GM12878 (cell line): ENCODE results near the gene LRIG3. TPM values are rescaled to one million over a fixed set of nuclear protein-coding genes. Genes with fewer than 3 reads are reported as not detected.

Source experiments
- ATAC-seq: fragments of 200-7000 bp; cut with Tn5 transposase; 3 replicates; pipeline ENCODE4 v1.9.1; 2020; ENCODE audit warnings: mild to moderate bottlenecking, moderate library complexity
- BruUV-seq: library from RNA; stranded (reverse); fragments of 400-500 nt; replicated peaks from 2 replicates; lab custom pipeline; 2021; lab: Mats Ljungman, UMichigan
- CTCF ChIA-PET: fragments of 300-600 bp; sonication (Branson Sonifier 250); formaldehyde crosslinking; extraction: SDS; loops from one replicate; lab custom pipeline; 2021; ENCODE audit warnings: inconsistent platforms; lab: Yijun Ruan, JAX
- POLR2A ChIA-PET: fragments of 350-600 bp; formaldehyde crosslinking; extraction: SDS; loops from one replicate; lab custom pipeline; 2021; ENCODE audit warnings: inconsistent platforms; lab: Charles Lee
- RAD21 ChIA-PET: fragments of 300-600 bp; sonication (Branson Sonifier 250); formaldehyde crosslinking; loops from one replicate; lab custom pipeline; 2023; ENCODE audit warnings: antibody characterized with exemption; ENCODE audit not compliant: unreplicated experiment; lab: Charles Lee
- SMC1A ChIA-PET: fragments of 300-600 bp; sonication (Branson Sonifier 250); formaldehyde crosslinking; loops from one replicate; lab custom pipeline; 2023; ENCODE audit not compliant: unreplicated experiment, uncharacterized antibody; lab: Charles Lee
- DNase-seq: peaks from one replicate; pipeline ENCODE4 v3.0.0-alpha.2; 2011; ENCODE audit warnings: low read depth, low spot score
- FAIRE-seq: peaks from 3 replicates; lab custom pipeline; 2011; peaks lifted over from hg19 to GRCh38; lab: Jason Lieb, UNC
- H2AFZ ChIP-seq: 2 replicates; pipeline ENCODE4 v1.6.0; 2011; ENCODE audit warnings: low read depth, low read length, control low read depth; ENCODE audit not compliant: control insufficient read depth
- H3K27ac ChIP-seq: 2 replicates; pipeline ENCODE4 v1.5.1; 2011; ENCODE audit warnings: control low read depth; ENCODE audit not compliant: control insufficient read depth, insufficient read depth
- H3K27me3 ChIP-seq, 2 experiments: replicated peaks in 1 of 2; 2 replicates each; pipeline versions ENCODE4 v1.6.0 to v1.6.1; 2011; ENCODE audit warnings: low read length in 1 of 2; ENCODE audit not compliant: control insufficient read depth in 2 of 2, insufficient read depth in 2 of 2
- H3K36me3 ChIP-seq, 2 experiments: 2 replicates each; pipeline ENCODE4 v1.5.1; 2011; ENCODE audit warnings: low read length in 1 of 2; ENCODE audit not compliant: control insufficient read depth in 2 of 2, insufficient read depth in 2 of 2
- H3K4me1 ChIP-seq: 2 replicates; pipeline ENCODE4 v1.6.1; 2011; ENCODE audit warnings: mild to moderate bottlenecking, low read length, moderate library complexity, mixed read lengths; ENCODE audit not compliant: control insufficient read depth, insufficient read depth
- H3K4me2 ChIP-seq: 2 replicates; pipeline ENCODE4 v1.6.0; 2011; ENCODE audit warnings: control low read depth; ENCODE audit not compliant: control insufficient read depth, insufficient read depth
- H3K4me3 ChIP-seq: fragments of 200-600 bp; sonication (generic); 2 replicates; pipeline ENCODE4 v1.5.1; 2016
- H3K79me2 ChIP-seq: 2 replicates; pipeline ENCODE4 v1.6.0; 2011; ENCODE audit warnings: low read length; ENCODE audit not compliant: control insufficient read depth, insufficient read depth
- H3K9ac ChIP-seq: 2 replicates; pipeline ENCODE4 v1.8.0; 2011; ENCODE audit warnings: low read length, control low read depth, mixed read lengths; ENCODE audit not compliant: control insufficient read depth, insufficient read depth
- H3K9me3 ChIP-seq: replicated peaks from 3 replicates; pipeline ENCODE4 v1.5.1; 2011; ENCODE audit warnings: mild to moderate bottlenecking, low read length; ENCODE audit not compliant: control insufficient read depth, insufficient read depth
- H4K20me1 ChIP-seq: 2 replicates; pipeline ENCODE4 v1.6.0; 2011; ENCODE audit not compliant: control insufficient read depth, insufficient read depth
- BACH1 ChIP-seq: fragments of 450-650 bp; IDR thresholded peaks from 2 replicates; pipeline ENCODE4 v1.6.1; 2017; ENCODE audit warnings: mild to moderate bottlenecking, borderline replicate concordance
- CHD4 ChIP-seq: fragments of 200-600 bp; sonication (generic); IDR thresholded peaks from 2 replicates; pipeline ENCODE4 v1.6.1; 2016; ENCODE audit warnings: mild to moderate bottlenecking
- E4F1 ChIP-seq: fragments of 450-650 bp; IDR thresholded peaks from 2 replicates; pipeline ENCODE4 v1.6.1; 2018; ENCODE audit warnings: borderline replicate concordance, mild to moderate bottlenecking; ENCODE audit not compliant: partially characterized antibody
- EED ChIP-seq: sonication (generic); IDR thresholded peaks from 2 replicates; pipeline ENCODE4 v1.6.1; 2016; ENCODE audit warnings: antibody characterized with exemption, low read depth
- NFYA ChIP-seq: IDR thresholded peaks from 2 replicates; pipeline ENCODE4 v1.6.1; 2011; ENCODE audit warnings: low read depth, mild to moderate bottlenecking, low read length, improper control_type of control experiment, borderline replicate concordance
- NR2C2 ChIP-seq: IDR thresholded peaks from 2 replicates; pipeline ENCODE4 v1.6.1; 2011; ENCODE audit warnings: borderline replicate concordance, low read depth; ENCODE audit not compliant: control insufficient read depth, insufficient read length
- PBX3 ChIP-seq: IDR thresholded peaks from 2 replicates; pipeline ENCODE4 v1.6.1; 2011; ENCODE audit warnings: mild to moderate bottlenecking, low read depth, low read length, moderate library complexity; ENCODE audit not compliant: insufficient replicate concordance
- RUNX3 ChIP-seq: IDR thresholded peaks from 2 replicates; pipeline ENCODE4 v1.6.1; 2012; ENCODE audit warnings: low read length, inconsistent platforms
- SPI1 ChIP-seq: IDR thresholded peaks from 2 replicates; pipeline ENCODE4 v1.6.1; 2011; ENCODE audit warnings: low read depth, mild to moderate bottlenecking, low read length, moderate library complexity, borderline replicate concordance; ENCODE audit not compliant: insufficient read depth
- TCF7 ChIP-seq: IDR thresholded peaks from 2 replicates; pipeline ENCODE4 v1.6.1; 2014; ENCODE audit warnings: antibody characterized with exemption, borderline replicate concordance
- ZNF384 ChIP-seq: IDR thresholded peaks from 2 replicates; pipeline ENCODE4 v1.6.1; 2012; ENCODE audit warnings: low read depth, mild to moderate bottlenecking, low read length, improper control_type of control experiment, borderline replicate concordance
- WGBS: methylation state at CpG from one replicate; pipeline ENCODE4 v1.1.6; 2016; ENCODE audit warnings: low lambda C conversion rate; ENCODE audit not compliant: insufficient replicate concordance, insufficient coverage; ENCODE audit errors: missing lambda C conversion rate; 5-methylcytosine and 5-hydroxymethylcytosine counted together
- in situ Hi-C: fragments of 300-500 bp; cut with MboI; formaldehyde crosslinking; loops from 9 replicates; pipeline ENCODE4 v1.14.3; 2018; ENCODE audit warnings: mixed read lengths
- intact Hi-C: fragments of 100-400 bp; cut with micrococcal nuclease; formaldehyde crosslinking; loops from one replicate; pipeline ENCODE4 v1.14.2; 2022; ENCODE audit not compliant: unreplicated experiment
- polyA plus RNA-seq, 11 experiments: library from polyadenylated mRNA; depleted of rRNA in 4 of 11; unstranded in 6 of 11; stranded (reverse) in 5 of 11; fragments of >200 nt; fragmentation: Nextera tagmentation in 4 of 11; fragmentation: Illumina TruSeq in 1 of 11; extraction: Ambion mirVana in 4 of 11; extraction: Trizol in 1 of 11; gene quantifications; 1 replicate in 1 of 11; 2 replicates in 10 of 11; pipeline versions ENCODE4 v1.2.1 to v1.2.3, GENCODE V29; 2011 to 2016; ENCODE audit warnings: inconsistent platforms in 2 of 11, missing spikeins in 2 of 11, low read depth in 1 of 11
- total RNA-seq, 4 experiments: library from RNA; depleted of rRNA in 3 of 4; stranded (reverse); fragments of >200 nt in 3 of 4; fragmentation: Illumina TruSeq in 1 of 4; extraction: Trizol in 1 of 4; gene quantifications; 2 replicates each; pipeline versions ENCODE4 v1.2.1 to v1.2.3, GENCODE V29; 2013 to 2021

The LRIG3 gene
- total and polyA plus RNA-seq, 10 of the 15 experiments (the other 5 are each of a cell fraction or from before 2014, with no cell fraction given): 0.95 to 8.5 (median 5.0) TPM

GRCh38 chr12:58873496-58873895 is 46.8 kb downstream of the LRIG3 start:
- 32% methylated on average over 5 of the region's 5 CpGs for WGBS
- no TSS peak for BruUV-seq
- POLR2A ChIA-PET: no interaction called here
- RAD21 ChIA-PET: no interaction called here
- Histone ChIP-seq H3K36me3 (no peaks in the 10 kb centered on the region; a peak in 2 of 4 replicates), H2AFZ (no peak overlapping the region), H3K4me2 (no peak overlapping the region), H3K4me1 (no peaks in the 10 kb centered on the region)
- FAIRE-seq: no peak
- no peak for TF ChIP-seq PBX3
- no peak for TF ChIP-seq NR2C2
- no peak for TF ChIP-seq EED
- TF ChIP-seq CHD4: no peak
- TF ChIP-seq NFYA: no peak
- no peak for TF ChIP-seq SPI1
- no peak for TF ChIP-seq TCF7
- no peak for TF ChIP-seq ZNF384
- no peak for TF ChIP-seq RUNX3
- TF ChIP-seq E4F1: no peak
- TF ChIP-seq BACH1: no peak
- TF ChIP-seq, all 136 proteins: peak for 0
- no peaks in the 10 kb centered on the region for H3K79me2 ChIP-seq
- no peak overlapping the region for H3K27ac ChIP-seq
- ATAC-seq: no peak
- no peaks in the 10 kb centered on the region for H3K27me3 ChIP-seq
- intact Hi-C loops (no loop called here), in situ Hi-C loops (no loop called here)
- H3K4me3 ChIP-seq: no peak overlapping the region
- CTCF ChIA-PET: interaction anchor here (1.0 kb wide), 1 partner anchor 333 kb away, joined by 3 read pairs; no protein-coding TSS in a partner anchor
- H3K9ac ChIP-seq: no peak overlapping the region
- DNase-seq: no peak
- no peaks in the 10 kb centered on the region for H3K9me3 ChIP-seq
- SMC1A ChIA-PET: no interaction called here
- H4K20me1 ChIP-seq: no peaks in the 10 kb centered on the region
